Fibroblast of pulmonary artery (primary cell): ENCODE data around the gene TSNAX.

Source experiments
- DNase-seq: peaks from one replicate; pipeline ENCODE4 v3.0.0-alpha.2; 2010; ENCODE audit warnings: low read depth
- H3K4me3 ChIP-seq: replicated peaks from 2 replicates; pipeline ENCODE4 v1.5.1; 2011; ENCODE audit warnings: low read depth, mild to moderate bottlenecking, control low read depth, low read length, moderate library complexity
- TF ChIP-seq, protein P1 (sequence below): IDR thresholded peaks from 2 replicates; pipeline ENCODE4 v1.5.1; 2011; ENCODE audit warnings: mild to moderate bottlenecking, control low read depth, low read length, inconsistent platforms; ENCODE audit errors: missing control alignments

The TSNAX gene

DNA sequence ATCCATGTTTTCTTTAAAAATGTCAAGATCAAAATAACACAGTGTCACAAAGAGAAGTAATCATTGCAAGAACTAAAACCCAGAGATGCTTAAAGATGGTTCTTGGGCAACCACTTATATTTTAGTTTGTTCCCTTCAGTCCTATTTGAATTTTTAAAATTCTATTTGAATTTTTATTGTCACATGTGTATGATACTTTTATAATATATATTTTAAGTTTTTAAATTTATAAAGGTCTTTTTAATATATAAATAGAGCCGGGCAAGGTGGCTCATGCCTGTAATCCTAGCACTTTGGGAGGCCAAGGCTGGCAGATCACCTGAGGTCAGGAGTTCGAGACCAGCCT lies 75.8 kb downstream of the TSNAX start:
- no peak overlapping the region for H3K4me3 ChIP-seq
- TF ChIP-seq, protein P1, sequence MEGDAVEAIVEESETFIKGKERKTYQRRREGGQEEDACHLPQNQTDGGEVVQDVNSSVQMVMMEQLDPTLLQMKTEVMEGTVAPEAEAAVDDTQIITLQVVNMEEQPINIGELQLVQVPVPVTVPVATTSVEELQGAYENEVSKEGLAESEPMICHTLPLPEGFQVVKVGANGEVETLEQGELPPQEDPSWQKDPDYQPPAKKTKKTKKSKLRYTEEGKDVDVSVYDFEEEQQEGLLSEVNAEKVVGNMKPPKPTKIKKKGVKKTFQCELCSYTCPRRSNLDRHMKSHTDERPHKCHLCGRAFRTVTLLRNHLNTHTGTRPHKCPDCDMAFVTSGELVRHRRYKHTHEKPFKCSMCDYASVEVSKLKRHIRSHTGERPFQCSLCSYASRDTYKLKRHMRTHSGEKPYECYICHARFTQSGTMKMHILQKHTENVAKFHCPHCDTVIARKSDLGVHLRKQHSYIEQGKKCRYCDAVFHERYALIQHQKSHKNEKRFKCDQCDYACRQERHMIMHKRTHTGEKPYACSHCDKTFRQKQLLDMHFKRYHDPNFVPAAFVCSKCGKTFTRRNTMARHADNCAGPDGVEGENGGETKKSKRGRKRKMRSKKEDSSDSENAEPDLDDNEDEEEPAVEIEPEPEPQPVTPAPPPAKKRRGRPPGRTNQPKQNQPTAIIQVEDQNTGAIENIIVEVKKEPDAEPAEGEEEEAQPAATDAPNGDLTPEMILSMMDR = no peak
- DNase-seq = no peak

DNA sequence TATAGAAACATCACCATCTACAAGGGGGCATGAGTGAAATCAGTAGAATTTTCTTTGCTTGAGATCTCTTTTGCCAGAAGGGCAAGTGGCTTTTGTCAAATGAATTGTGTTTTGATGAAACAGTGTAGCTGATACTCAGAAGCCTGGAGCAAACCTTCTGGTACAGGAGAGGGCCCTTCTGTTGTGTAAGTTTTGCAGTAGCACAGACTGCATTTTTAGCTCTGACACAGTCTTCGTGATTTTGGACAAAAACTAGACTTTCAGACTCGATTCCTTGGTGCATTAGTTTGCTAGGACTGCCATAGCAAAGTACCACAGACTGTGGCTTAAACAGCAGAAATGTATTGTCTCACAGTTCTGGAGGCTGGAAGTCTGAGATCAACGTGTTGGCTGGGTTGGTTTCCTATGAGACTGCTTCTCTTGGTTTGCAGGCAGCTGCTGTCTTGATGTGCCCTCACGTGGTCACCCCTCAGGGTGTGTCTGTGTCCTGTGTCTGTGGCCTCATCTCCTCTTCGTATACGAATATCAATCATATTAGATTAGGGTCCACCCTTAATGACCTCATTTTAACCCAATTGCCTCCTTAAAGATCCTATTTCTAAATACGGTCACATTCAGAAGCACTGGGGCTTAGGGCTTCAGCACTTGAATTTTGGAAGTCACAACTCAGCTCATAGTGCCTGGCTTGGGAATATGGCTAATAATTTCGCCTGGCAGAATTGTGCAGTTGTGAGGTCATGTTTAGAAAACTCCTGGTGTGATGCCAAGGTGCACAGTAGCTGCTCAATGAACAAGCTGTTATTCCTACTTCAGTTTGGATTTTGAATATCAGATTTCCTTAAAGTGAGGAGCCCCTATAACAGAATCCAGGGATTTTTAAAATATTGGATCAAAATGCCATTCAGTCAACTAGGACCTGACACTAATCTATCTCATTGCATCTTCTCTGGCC lies 77.0 kb downstream of the TSNAX start:
- TF ChIP-seq, protein P1 = no peak
- DNase-seq = no peak
- no peak overlapping the region for H3K4me3 ChIP-seq

- H3K4me3 ChIP-seq = no peak overlapping the region
- no peak for DNase-seq
- TF ChIP-seq, protein P1 = no peak
These were observed 78.2 kb downstream of the TSNAX start for GRCh38 chr1:231606712-231607111.

DNA sequence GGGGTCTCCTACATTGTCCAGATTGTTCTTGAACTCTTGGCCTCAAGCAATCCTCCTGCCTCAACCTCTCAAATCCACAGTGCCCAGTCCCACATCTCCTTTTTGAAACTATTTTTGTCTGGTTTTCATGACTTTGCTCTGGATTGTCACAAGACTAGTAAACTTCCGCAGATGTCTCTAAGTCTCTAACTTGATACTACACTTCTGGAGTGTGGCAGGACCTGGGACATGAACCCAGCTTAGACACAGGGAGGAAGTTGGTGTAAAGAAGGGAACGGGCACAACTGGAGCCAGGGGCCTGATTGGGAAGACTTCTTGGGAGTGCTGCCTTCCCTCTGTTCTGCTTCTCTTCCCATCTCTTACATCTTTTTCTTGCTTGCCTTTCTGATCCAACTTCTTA lies 81.9 kb downstream of the TSNAX start:
- no peak overlapping the region for H3K4me3 ChIP-seq
- DNase-seq = no peak
- TF ChIP-seq, protein P1 = no peak

- no peak overlapping the region for H3K4me3 ChIP-seq
- TF ChIP-seq, protein P1 = no peak
- no peak for DNase-seq
These were observed 82.6 kb downstream of the TSNAX start for GRCh38 chr1:231611111-231611510.

DNA sequence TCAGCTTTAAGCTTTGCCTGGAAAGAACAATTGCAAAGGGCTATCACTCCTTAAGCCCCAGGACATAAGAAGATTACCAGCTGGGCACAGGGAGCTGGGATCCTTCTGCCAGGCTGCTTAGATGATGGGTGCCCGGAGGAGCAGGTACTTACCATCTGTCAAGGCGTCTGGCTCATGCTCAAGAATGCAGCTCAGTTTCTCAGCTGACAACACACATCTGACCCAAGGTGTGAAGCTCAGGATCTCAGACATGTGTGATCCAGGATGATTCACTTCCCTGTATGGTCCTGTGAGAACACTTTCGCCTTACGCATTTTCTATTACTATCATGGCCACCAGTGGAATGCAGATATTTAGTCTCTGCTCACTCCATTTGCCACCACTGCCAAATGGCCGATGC lies 83.4 kb downstream of the TSNAX start:
- TF ChIP-seq, protein P1 = no peak
- no peak overlapping the region for H3K4me3 ChIP-seq
- no peak for DNase-seq
